Measurements from ENCODE around the gene PDCD1LG2.
"Not testable (repeated sequence)": the region's sequence is repeated elsewhere in the genome, so short reads cannot be mapped to it uniquely, and the experiment has no call there.

Gene PDCD1LG2

DNA sequence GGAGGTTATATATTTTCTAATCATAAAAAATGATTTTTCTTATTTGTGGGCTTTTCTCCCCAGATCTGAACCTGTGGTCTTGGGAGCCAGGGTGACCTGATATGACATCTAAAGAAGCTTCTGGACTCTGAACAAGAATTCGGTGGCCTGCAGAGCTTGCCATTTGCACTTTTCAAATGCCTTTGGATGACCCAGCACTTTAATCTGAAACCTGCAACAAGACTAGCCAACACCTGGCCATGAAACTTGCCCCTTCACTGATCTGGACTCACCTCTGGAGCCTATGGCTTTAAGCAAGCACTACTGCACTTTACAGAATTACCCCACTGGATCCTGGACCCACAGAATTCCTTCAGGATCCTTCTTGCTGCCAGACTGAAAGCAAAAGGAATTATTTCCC lies 59.6 kb downstream of the PDCD1LG2 start:
- no peak for DNase-seq

DNA sequence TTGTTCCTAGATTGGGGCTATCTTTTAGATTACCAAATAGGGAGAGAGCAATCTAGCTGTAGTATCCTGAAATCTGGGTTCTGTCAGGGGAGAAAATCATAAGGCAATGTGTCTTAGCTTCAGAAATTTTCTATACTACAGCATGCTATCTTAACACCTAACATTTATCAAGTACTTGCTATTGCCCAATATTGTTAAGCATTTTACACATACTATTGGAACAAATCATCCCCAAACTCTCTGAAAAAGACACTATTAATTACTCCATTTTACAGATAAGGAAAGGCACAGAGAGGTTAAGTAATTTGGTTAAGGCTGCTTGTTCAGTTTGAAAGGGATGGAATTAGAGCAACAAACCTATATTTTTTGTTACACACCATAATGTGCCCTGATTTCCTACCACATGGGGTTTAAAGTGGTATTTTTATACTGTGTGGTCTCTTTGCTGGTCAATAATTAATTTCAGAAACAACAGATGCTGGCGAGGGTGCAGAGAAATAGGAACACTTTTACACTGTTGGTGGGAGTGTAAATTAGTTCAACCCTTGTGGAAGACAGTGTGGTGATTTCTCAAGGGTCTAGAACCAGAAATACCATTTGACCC lies 61.4 kb downstream of the PDCD1LG2 start:
- DNase-seq: no peak

DNA sequence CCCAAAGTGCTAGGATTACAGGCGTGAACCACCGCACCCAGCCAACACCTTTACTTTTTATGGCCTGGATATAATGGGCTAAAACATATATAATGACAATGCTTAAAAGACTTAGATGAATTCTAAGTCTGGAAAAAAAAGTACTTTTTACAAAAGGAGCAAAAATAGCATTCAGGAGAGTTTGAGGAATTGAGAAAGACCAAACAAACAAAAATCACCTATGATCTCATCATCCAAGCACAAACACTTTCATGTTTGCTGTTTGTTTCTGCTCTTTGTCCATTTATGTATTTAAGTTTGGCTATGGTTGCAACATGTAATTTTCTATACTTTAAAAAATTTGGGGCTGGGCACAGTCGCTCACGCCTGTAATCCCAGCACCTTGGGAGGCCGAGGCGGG lies 63.8 kb downstream of the PDCD1LG2 start:
- DNase-seq: no peak

DNA sequence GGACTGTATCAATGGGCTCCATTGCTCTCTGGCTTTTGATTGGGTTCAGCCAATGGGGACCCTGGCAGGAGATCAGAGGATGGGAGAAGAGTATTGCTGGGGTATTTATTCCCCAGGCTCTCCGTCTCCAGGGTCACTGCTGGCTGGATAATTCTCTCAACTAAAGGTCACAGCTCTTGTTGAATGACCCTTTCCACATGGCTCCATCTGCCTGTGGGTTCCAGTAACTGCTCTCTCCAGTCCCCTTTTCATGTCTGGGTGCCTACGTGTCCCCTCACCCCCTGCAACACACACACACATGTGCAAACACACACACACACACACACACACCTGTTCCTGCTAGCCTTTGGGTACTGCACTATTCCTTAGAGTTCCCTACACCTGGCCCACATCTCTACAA lies 64.7 kb downstream of the PDCD1LG2 start:
- DNase-seq: no peak

DNA sequence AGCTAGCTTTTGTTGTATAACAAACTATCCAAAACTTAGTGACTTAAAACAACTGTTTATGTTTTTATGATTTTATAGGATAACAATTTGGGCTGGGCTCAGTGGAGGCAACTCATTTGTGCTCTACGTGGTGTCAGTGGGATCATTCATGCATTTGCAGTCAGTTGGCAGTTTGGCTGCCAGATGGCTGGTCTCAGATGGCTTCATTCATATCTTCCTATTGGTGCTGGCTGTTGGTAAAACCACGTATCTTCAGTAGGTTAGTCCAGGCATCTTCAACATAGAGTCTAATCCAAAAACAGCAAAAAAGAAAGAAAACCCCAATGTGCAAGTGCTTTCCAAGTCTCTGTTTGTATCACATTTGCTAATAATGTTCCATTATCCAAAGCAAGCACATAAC lies 66.9 kb downstream of the PDCD1LG2 start:
- no peak for DNase-seq

DNA sequence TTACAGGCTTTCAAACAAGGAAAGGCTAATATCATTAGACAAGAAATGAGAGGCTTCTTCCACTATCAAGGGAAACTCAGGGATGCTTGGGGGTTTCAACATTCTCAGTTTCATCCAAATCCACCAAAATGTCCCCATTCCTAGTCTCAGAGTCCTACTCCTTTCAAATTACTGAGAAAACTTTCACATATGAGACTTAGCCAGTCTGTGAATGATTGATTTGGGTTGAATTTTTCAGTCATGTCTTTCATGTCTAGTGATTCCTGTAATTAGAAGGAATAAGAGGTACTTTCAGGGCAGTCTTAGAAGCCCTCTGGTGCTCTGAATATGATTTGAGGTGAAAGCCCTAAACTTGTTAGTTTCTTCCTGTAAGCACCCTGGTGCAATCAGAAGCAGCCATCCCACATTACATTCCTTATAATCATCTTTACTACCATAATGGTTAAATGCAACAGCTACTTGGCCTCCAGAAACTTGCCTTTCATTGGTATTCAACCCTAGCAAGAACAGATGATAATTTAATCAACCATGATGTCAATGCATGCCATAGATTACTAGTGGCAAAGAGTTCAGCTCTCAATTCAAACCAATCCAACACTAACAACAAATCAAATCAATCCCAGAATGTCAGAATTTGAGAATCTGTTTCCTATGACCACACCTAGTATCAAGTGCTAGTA lies 67.8 kb downstream of the PDCD1LG2 start:
- no peak for DNase-seq

DNA sequence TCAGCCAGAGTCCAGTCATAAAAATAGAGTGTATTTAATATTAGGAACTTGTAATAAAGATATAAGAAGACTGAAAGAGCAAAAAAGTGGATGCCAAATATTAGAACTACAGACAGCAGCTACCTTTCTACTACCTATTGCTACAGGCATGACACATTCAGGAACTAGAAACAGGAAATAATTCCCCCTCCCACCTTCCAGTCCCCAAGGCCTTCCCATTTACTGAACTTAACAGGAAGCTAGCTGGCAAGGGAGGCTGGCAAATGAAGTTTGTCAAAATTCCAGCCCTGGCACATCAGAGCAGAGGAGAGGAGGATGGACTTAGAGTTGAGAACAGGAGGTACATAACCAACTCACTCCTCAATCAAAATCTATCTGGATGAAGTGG lies 68.4 kb downstream of the PDCD1LG2 start:
- no peak for DNase-seq

DNA sequence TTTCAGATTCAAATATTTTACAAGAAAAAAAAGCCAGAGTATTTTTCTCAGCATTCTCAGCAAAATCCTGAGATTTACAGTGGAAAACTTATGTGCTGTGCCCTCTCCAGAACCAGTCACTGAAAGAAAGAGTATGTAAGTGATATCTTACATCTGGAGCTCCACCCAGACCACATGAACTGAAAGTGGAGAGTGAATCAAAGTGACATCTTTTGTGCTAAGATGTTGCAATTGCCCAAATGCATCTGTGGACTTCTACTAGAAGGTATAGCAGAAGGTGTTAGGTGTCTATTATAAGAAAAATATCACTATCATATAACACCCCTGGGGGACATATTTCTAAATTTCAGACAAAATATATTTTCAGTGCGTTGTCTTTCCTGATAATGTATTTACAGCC lies 69.5 kb downstream of the PDCD1LG2 start:
- no peak for DNase-seq

DNA sequence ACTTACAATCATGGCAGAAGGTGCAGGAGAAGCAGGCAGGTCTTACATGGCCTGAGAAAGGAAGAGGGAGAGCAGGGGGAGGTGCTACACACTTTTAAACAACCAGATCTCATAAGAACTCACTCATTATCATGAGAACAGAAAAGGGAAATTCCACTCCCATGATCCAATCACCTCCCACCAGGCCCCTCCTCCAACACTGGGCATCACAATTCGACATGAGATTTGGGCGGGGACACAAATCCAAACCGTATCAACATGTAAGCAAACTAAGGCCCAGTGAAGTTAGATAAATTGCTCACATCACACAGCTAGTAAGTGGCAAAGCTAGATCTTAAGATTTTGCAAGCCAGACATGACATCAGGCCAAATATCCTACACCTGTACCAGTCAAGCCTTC lies 70.3 kb downstream of the PDCD1LG2 start:
- DNase-seq: no peak

DNA sequence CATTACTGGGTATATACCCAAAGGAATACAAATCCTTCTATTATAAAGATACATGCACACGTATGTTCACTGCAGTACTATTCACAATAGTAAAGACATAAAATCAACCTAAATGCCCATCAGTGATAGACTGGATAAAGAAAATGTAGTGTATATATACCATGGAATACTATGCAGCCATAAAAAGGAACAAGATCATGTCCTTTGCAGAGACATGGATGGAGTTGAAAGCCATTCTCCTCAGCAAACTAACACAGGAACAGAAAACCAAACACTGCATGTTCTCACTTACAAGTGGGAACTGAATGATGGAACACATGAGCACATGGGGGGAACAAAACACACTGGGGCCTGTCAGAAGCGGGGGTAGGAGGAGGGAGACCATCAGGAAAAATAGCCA lies 71.4 kb downstream of the PDCD1LG2 start:
- DNase-seq: not testable (repeated sequence)

DNA sequence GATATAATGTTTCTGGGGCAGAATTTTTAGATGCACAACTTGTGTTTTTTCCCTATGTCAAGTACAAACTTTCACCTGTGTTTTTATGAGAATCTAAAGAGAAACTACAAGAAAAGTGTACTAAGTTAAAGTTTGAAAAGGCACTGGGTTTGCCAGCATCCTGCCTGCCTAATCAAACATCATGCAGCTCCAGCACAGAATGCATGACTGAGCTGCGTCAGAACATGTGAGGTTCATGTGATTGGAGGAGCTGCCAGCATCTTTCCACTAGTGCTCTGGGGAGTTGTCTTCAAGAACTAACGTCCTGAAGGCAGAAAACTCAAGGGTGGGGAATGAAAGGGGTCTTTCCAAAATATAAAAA lies 72.5 kb downstream of the PDCD1LG2 start:
- DNase-seq: peak; percentile 46

DNA sequence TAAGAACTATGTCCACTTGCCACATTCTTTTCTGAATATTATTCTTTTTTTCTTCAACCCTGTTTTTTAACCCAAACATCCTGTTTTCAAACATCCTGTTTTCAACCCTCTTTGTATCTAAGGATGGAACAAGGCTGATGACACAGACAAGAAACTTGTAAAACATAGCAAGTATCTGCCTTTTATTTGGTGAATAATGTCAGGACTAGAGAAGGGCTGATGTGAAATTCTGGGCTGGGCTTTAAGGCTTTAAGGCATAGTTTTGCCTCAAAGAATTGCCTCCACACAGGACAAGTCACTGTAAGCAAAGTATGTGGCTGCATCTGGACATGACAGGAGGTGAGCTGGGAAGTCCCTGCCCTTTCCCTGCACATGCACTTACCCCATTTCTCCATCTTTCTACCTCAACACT lies 76.1 kb downstream of the PDCD1LG2 start:
- DNase-seq: no peak

DNA sequence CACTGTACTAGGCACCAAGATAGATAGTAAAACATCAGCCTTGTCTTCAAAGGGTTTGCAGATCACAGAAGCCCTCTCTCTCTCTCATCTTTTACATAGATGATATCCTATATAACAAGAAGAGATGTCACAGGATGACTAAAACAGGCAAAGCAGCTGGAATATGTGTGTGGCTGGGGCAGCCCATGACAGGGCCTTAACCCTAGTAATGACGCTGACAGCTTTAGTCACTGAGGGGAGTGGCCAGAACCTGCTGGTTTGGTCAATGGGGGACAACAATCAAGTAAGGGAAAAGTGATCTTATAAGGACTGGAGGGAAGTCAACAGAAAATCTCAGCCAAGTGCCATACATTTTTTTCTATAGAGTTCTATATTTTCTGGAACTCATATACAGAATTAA lies 76.7 kb downstream of the PDCD1LG2 start:
- no peak for DNase-seq

DNA sequence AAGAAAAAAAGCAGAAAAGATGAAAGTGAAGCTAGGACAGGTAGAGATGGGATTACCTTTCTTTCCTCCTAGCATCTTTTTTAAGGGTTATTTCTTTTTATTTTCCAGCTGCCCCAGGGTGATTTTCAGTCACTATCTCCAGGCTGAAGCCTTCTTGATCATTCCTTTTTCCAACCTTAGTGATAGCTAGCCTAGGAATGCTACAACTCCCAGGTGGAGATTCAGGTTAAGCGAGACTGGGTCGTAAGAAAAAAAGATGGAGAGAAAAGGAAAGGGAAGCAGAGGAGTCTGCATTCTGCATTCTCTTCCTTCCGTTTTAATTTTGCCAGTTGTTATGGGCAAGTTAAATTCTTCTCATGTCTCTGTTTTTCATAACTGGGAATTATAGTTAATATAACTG lies 81.9 kb downstream of the PDCD1LG2 start:
- DNase-seq: no peak

DNA sequence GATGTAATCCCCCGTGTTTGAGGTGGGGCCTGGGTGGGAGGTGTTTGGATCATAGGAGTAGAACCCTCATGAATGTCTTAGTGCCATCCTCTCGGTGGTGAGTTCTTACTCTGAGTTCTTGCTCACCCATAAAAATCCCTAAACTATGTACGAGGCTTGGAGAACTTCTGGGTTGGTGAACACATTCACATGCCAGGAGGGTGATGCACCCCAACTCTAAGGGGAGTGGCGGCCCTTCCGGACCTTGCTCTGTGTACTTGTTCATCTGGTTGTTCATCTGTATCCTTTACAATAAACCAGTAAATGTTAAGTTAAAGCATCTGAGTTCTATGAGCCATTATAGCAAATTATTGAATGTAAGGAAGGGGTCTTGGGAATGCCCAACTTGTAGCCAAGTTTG lies 82.6 kb downstream of the PDCD1LG2 start:
- DNase-seq: no peak

DNA sequence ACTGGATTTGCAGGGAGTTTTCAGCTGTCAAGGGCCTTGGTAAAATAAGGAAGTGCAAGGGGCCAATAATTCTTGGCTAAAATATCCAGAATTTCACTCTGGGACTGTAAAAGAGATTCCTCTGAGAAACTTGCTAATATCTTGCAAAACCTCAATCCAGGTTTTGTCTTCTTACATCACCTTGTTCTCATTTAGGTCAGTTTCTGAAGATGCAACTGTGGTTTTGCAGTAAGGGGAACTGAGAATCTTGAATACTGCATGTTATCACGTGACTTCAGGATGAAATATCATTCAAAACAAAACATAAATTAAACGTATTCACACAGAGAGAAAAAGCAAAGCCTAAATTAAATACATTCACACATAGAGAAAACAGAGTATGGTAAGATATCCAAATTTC lies 83.6 kb downstream of the PDCD1LG2 start:
- DNase-seq: no peak

DNA sequence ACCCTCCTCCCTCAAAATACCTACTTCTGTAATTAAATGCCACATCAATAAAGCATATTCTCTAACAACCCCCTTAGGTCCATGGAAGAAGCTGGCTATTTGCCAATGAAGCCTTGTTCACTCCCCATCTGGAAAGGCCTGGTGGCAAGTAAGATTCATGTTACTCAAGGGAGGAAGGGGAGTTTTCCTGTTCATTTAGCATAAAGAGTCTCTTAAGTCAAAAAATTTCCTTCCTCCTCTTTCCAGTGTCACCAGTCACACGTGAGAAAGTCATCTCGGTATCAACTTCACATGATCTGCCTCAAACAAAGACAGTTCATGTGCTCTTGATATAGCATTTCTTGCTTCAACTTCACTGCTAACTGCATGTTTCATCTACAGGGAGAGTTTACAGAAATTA lies 85.8 kb downstream of the PDCD1LG2 start:
- DNase-seq: no peak

DNA sequence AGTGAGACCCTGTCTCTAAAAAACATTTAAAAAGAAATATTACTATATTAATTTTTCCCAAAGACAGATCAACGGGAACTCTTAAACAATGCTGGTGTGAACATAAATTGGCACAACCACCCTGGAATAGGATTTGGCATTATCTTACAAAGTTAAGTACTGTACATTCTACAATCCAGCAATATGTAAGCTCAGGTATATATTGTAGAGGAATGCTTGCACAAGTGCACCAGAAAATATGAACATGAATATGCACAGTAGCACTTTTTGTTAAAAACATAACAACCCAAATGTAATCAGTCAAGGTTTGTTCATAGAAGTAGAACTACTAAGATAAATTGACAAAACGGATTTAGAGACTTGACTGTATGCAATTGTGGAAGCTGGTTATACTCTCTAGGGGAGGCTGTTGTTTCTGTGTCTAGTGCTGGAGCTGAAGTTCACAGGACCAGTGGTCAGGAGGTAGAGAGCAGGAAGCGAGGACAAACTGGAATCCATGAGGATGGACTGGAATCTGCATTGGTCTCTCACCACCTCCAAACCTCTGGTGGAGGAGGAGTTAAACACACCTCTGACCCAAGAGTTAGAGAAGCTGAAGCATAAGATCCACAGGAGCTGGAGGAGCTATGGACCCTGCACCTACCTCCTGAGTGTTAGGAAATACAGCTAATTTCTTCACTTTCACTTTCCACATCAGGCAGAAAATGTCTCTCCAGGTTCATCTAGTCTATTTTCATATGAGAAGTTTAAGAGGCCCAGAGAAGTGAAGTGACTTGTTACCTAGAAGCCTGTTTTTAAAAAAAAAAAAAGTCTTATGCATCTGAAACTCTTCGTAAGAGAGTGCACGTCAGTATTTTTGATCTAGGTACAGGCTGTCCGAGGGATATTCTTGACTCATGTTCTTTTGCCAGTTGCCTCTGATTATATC lies 98.2 kb downstream of the PDCD1LG2 start:
- DNase-seq: no peak

DNA sequence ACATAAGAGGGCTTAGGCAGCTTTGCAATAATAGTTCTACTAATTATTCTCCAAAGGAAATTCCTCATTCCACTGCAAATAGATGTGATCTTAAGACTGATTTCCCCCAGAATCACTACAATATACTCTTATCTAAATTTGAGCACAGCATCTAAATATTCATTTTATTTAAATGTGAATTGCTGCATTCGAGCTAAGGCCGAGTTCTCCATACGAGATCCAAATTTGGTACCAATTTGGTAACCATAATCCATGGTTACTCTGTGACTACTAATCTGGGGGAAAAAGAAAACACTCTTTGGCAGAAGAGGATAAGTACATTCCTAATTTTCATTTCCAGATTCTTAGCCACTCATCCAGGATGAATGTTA lies 98.9 kb downstream of the PDCD1LG2 start:
- no peak for DNase-seq

DNA sequence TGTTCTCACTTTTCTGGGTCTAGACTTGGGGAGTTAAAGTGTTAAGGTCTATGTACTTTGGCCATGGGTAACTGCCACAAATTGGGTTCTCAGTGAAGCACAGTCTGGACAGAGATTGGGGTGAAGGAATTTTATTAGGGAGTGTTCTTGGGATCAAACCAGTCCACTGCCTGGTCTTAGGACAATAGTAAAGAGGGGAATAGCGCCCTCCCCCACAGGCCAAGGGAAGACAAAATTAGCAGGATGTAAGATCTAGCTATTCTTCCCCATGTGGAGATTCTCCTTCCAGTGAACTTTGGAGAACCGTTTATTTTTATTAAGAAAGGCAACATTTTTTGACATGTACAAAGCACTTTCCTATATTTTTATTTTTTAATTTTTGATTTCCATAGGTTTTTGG lies 100.2 kb downstream of the PDCD1LG2 start:
- DNase-seq: no peak

DNA sequence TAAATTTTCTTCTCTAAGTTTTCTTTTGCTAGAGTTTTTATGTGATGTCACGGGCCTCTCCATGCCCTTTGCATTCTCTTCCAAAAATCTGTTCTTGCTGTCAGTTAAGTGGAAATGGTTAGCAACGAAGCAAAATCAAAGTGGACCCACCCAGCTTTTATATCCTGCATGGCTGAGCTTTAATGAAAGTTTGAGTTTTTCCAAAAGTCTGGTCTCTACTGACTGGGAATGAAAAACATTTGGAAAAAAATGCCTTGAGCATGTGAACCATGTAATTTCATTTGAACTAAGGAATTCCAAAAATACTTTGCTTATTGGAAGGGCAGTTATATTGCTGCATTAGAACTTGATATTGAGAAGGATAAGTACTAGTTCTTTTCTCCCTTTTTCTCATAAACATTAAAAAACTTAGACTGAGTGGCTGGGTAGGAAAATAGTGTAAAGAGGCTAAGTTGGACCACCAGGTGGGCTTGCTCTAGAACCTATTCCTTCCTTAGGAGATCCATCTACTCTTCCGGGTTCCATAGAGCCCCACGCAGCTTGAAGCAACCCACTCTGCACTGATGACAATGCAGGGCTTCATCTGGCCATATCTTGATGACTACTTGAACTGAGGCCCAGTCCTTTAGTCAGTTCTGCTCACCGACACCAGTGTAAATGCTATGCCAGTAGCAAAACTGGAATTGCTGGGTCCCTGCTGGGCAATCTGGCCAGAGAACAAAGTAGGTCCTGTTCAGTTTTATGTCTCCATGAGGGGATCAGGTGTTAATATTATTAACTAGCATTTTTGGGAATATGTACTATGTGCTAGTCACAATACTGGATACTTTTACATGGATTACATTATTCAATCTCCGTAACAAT lies 101.2 kb downstream of the PDCD1LG2 start:
- no peak for DNase-seq

DNA sequence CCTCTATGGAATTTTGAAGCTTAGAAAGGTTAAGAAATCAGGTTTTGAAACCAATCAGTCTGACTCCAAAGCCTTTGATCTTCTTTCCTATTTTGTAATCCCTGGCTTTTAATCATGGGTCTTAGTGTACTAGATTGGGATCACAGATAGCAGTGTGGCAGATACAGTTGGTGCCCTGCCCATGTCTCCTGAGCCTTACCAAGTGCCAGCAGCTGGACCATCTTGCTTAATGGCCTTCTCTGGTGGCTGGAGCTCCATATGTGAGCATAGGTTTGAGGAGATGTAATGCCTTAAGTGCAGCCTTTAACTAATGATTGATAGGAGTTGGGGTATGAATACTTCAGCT lies 101.8 kb downstream of the PDCD1LG2 start:
- no peak for DNase-seq

DNA sequence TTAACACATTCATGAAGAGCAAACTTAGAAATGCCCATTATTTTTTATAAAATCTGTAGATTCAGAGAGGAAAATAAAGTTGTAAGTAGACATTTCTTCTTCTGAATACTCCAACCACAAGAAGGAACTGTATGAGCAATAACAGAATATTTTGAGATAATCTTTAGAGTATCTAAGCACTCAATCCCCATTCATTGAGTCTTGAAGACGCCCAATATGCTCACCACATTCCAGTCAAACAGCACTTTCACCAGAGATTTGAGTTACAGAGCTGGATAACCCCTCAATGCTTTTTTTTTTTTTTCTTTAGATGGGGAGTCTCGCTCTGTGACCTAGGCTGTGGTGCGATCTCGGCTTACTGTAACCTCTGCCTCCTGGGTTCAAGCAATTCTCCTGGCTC lies 103.9 kb downstream of the PDCD1LG2 start:
- DNase-seq: no peak

Data from CD4-positive, alpha-beta T cell treated with Interferon gamma for 1 hour (primary cell).